CD14-positive monocyte (primary cell): ENCODE results near the gene CSTPP1. TPM values are rescaled to one million over a fixed set of nuclear protein-coding genes. Genes with fewer than 3 reads are reported as not detected.

ENCODE experiments used
- DNase-seq, 3 donors: peaks; one replicate each; pipeline ENCODE4 v3.0.0-alpha.2; 2011 to 2022
- H2AFZ ChIP-seq: 2 replicates; pipeline ENCODE4 v1.6.0; 2012; ENCODE audit warnings: mild to moderate bottlenecking, low read depth, low read length, inconsistent platforms; ENCODE audit not compliant: insufficient read depth, poor library complexity, severe bottlenecking
- H3K27ac ChIP-seq, 2 donors: 1 replicate in 1 of 2; 2 replicates in 1 of 2; pipeline ENCODE4 v1.5.1; 2012 to 2013; ENCODE audit warnings: low read length in 2 of 2, control low read depth in 1 of 2, inconsistent platforms in 1 of 2, low read depth in 1 of 2, mild to moderate bottlenecking in 1 of 2
- H3K27me3 ChIP-seq, 2 donors: one replicate each; pipeline versions ENCODE4 v1.6.0 to v1.6.1; 2011 to 2013; ENCODE audit warnings: low read length in 2 of 2; ENCODE audit not compliant: control insufficient read depth in 2 of 2, insufficient read depth in 2 of 2
- H3K36me3 ChIP-seq, 2 donors: replicated peaks in 1 of 2; 1 replicate in 1 of 2; 2 replicates in 1 of 2; pipeline versions ENCODE4 v1.5.1 to v1.6.1; 2012 to 2013; ENCODE audit warnings: low read length in 2 of 2, control low read depth in 1 of 2, inconsistent platforms in 1 of 2, mild to moderate bottlenecking in 1 of 2; ENCODE audit not compliant: insufficient read depth in 2 of 2, control insufficient read depth in 1 of 2
- H3K4me1 ChIP-seq, 2 donors: 1 replicate in 1 of 2; 2 replicates in 1 of 2; pipeline versions ENCODE4 v1.5.1 to v1.6.1; 2012 to 2013; ENCODE audit warnings: low read length in 2 of 2, control low read depth in 1 of 2, inconsistent platforms in 1 of 2, mild to moderate bottlenecking in 1 of 2, moderate library complexity in 1 of 2; ENCODE audit not compliant: insufficient read depth in 2 of 2, control insufficient read depth in 1 of 2
- H3K4me2 ChIP-seq: replicated peaks from 2 replicates; pipeline ENCODE3; 2012; ENCODE audit warnings: low read length, moderate library complexity, mild to moderate bottlenecking; ENCODE audit not compliant: poor library complexity, severe bottlenecking; ENCODE audit errors: extremely low read depth
- H3K4me3 ChIP-seq, 3 experiments: fragments of 200-600 bp in 1 of 3; sonication (generic) in 1 of 3; replicated peaks in 1 of 3; 1 replicate in 2 of 3; 2 replicates in 1 of 3; pipeline ENCODE4 v1.5.1; 2011 to 2013; ENCODE audit warnings: low read length in 3 of 3, mild to moderate bottlenecking in 3 of 3, control low read depth in 2 of 3, low read depth in 2 of 3, inconsistent platforms in 1 of 3, moderate library complexity in 1 of 3
- H3K79me2 ChIP-seq: 2 replicates; pipeline ENCODE4 v1.6.0; 2012; ENCODE audit warnings: mild to moderate bottlenecking, control low read depth, inconsistent platforms, low read length, moderate library complexity; ENCODE audit not compliant: insufficient read depth
- H3K9ac ChIP-seq: 2 replicates; pipeline ENCODE4 v1.6.0; 2017; ENCODE audit warnings: low read length, mild to moderate bottlenecking; ENCODE audit not compliant: insufficient read depth, poor library complexity, severe bottlenecking
- H3K9me3 ChIP-seq, 2 donors: replicated peaks in 1 of 2; 1 replicate in 1 of 2; 2 replicates in 1 of 2; pipeline versions ENCODE4 v1.5.1 to v1.6.1; 2012 to 2013; ENCODE audit warnings: low read length in 2 of 2, control low read depth in 1 of 2; ENCODE audit not compliant: control insufficient read depth in 1 of 2, insufficient read depth in 1 of 2
- H4K20me1 ChIP-seq: 2 replicates; pipeline ENCODE4 v1.6.0; 2012; ENCODE audit warnings: mild to moderate bottlenecking, low read length, control low read depth, moderate library complexity; ENCODE audit not compliant: insufficient read depth
- H3K27ac Mint-ChIP-seq, 7 donors: one replicate each; pipeline ENCODE4 v1.8.0; 2020; ENCODE audit warnings: mild to moderate bottlenecking in 7 of 7, mixed read lengths in 7 of 7, moderate library complexity in 6 of 7, inconsistent platforms in 2 of 7
- H3K27me3 Mint-ChIP-seq, 3 donors: one replicate each; pipeline ENCODE4 v1.8.0; 2021 to 2022; ENCODE audit warnings: low read depth in 3 of 3, mild to moderate bottlenecking in 3 of 3, mixed read lengths in 3 of 3, moderate library complexity in 3 of 3, inconsistent platforms in 1 of 3
- H3K36me3 Mint-ChIP-seq, 2 donors: one replicate each; pipeline ENCODE4 v1.8.0; 2020; ENCODE audit warnings: mixed read lengths in 2 of 2, inconsistent platforms in 1 of 2, mild to moderate bottlenecking in 1 of 2
- H3K4me1 Mint-ChIP-seq: one replicate; pipeline ENCODE4 v1.8.0; 2020; ENCODE audit warnings: mild to moderate bottlenecking, mixed read lengths
- H3K4me3 Mint-ChIP-seq, 2 donors: one replicate each; pipeline ENCODE4 v1.8.0; 2020; ENCODE audit warnings: mild to moderate bottlenecking in 2 of 2, mixed read lengths in 2 of 2, moderate library complexity in 1 of 2
- H3K9me3 Mint-ChIP-seq, 7 donors: one replicate each; pipeline ENCODE4 v1.8.0; 2020 to 2022; ENCODE audit warnings: mixed read lengths in 7 of 7, mild to moderate bottlenecking in 6 of 7, moderate library complexity in 6 of 7, inconsistent platforms in 2 of 7
- WGBS: methylation state at CpG from one replicate; pipeline ENCODE4 v1.1.5; 2013; ENCODE audit warnings: missing lambda C conversion rate; ENCODE audit not compliant: insufficient coverage; 5-methylcytosine and 5-hydroxymethylcytosine counted together
- intact Hi-C, 2 donors: fragments of 100-400 bp; cut with micrococcal nuclease; formaldehyde crosslinking; loops; one replicate each; pipeline versions ENCODE4 v1.15.0 to v1.15.1; 2023
- polyA plus RNA-seq, 3 donors: library from polyadenylated mRNA; depleted of rRNA in 1 of 3; unstranded in 2 of 3; stranded (reverse) in 1 of 3; fragments of 300-500 nt in 2 of 3; fragments of >200 nt in 1 of 3; fragmentation: Illumina TruSeq in 2 of 3; gene quantifications; 1 replicate in 2 of 3; 2 replicates in 1 of 3; pipeline ENCODE4 v1.2.3, GENCODE V29; 2012 to 2021
- TF ChIP-seq, protein P1 (sequence below): fragments of 200-600 bp; IDR thresholded peaks from one replicate; pipeline ENCODE4 v1.8.0; 2022; ENCODE audit warnings: antibody characterized with exemption, mild to moderate bottlenecking

Gene CSTPP1
- polyA plus RNA-seq, 3 donors = 4.5 to 6.5 (median 5.9) TPM

DNA sequence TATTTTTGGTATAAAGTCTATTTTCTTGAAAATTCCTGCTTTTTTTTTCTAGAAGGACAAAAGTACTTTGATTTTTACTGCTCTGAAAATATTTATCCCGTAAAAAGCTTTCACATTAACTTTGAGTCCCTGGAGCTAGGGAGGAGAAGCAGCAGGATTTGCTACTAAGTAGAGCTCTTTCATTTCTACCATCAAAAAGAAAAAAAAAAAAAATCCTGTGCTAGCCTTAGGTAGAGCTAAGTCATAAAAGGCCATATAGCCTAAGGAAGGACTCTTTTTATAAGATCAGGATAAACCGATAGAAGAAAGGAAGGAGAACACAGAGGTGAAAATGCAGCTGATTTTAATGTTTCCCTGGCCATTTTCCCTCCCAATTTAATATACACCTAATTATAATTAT is 48.0 kb downstream of the CSTPP1 start:
- H3K79me2 ChIP-seq = no peaks in the 10 kb centered on the region
- H3K9me3 Mint-ChIP-seq = no peaks in the 10 kb centered on the region
- no peak for DNase-seq
- no peak overlapping the region for H3K9ac ChIP-seq
- TF ChIP-seq, protein P1, sequence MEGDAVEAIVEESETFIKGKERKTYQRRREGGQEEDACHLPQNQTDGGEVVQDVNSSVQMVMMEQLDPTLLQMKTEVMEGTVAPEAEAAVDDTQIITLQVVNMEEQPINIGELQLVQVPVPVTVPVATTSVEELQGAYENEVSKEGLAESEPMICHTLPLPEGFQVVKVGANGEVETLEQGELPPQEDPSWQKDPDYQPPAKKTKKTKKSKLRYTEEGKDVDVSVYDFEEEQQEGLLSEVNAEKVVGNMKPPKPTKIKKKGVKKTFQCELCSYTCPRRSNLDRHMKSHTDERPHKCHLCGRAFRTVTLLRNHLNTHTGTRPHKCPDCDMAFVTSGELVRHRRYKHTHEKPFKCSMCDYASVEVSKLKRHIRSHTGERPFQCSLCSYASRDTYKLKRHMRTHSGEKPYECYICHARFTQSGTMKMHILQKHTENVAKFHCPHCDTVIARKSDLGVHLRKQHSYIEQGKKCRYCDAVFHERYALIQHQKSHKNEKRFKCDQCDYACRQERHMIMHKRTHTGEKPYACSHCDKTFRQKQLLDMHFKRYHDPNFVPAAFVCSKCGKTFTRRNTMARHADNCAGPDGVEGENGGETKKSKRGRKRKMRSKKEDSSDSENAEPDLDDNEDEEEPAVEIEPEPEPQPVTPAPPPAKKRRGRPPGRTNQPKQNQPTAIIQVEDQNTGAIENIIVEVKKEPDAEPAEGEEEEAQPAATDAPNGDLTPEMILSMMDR = no peak
- no peaks in the 10 kb centered on the region for H3K4me1 ChIP-seq
- no peak overlapping the region for H3K4me2 ChIP-seq
- H2AFZ ChIP-seq = no peak overlapping the region
- H3K4me3 ChIP-seq = no peak overlapping the region
- peaks cover 0 to 5% (median 0%) of the 10 kb centered on the region in 3 donors for H3K27me3 Mint-ChIP-seq
- intact Hi-C loops = no loop called here
- no peaks in the 10 kb centered on the region for H3K36me3 ChIP-seq
- H3K4me1 Mint-ChIP-seq = peaks cover 7% of the 10 kb centered on the region
- no peak overlapping the region for H3K27ac Mint-ChIP-seq
- no peaks in the 10 kb centered on the region for H3K9me3 ChIP-seq
- peaks cover 0 to 3% of the 10 kb centered on the region in 2 donors for H3K36me3 Mint-ChIP-seq
- WGBS = no CpG with 5 or more reads among the region's 2 CpGs
- H3K27me3 ChIP-seq = no peaks in the 10 kb centered on the region
- H3K27ac ChIP-seq = no peak overlapping the region
- no peaks in the 10 kb centered on the region for H4K20me1 ChIP-seq
- H3K4me3 Mint-ChIP-seq = no peak overlapping the region

DNA sequence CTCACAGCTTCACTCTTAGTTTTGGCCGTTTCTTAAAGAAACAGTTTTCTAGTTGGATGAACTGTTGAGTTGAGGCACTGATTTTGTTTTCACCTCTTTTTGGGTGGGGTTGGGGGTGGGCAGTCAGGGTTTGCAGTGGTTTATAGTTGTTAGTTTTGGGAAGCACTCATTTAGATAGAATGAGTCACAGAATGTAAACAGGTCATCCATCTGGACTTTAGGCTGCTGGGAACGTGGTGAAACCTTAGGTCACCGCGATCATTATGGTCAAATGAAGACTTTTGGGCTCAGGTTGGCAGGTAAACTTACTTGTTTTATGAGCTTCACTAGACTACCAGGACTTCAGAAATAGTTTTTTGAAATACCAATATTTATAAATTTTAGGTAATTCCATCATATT is 48.4 kb downstream of the CSTPP1 start:
- peaks cover 3% of the 10 kb centered on the region in 2 donors for H3K36me3 Mint-ChIP-seq
- no peak for DNase-seq
- WGBS = 92% methylated on average over 2 of the region's 4 CpGs

More for the DNA sequence above, 48.4 kb downstream of the CSTPP1 start:
- Histone ChIP-seq H3K27ac (no peak overlapping the region), H3K4me2 (no peak overlapping the region), H4K20me1 (no peaks in the 10 kb centered on the region), H3K4me1 (no peaks in the 10 kb centered on the region), H3K4me3 (no peak overlapping the region), H3K27me3 (no peaks in the 10 kb centered on the region), H3K79me2 (no peaks in the 10 kb centered on the region), H3K9me3 (no peaks in the 10 kb centered on the region), H2AFZ (no peak overlapping the region), H3K9ac (no peak overlapping the region), H3K36me3 (no peaks in the 10 kb centered on the region)
- Mint-ChIP-seq H3K27ac (no peak overlapping the region), H3K27me3 (peaks cover 0 to 5% (median 0%) of the 10 kb centered on the region in 3 donors), H3K4me1 (peaks cover 7% of the 10 kb centered on the region), H3K4me3 (no peak overlapping the region), H3K9me3 (no peaks in the 10 kb centered on the region)
- TF ChIP-seq, protein P1 = no peak
- intact Hi-C loops = no loop called here
